ENCODE results near the gene DUSP10. TPM values are rescaled to one million over a fixed set of nuclear protein-coding genes. Genes with fewer than 3 reads are reported as not detected.

Gene DUSP10
- total and polyA plus RNA-seq, 2 of the 13 experiments (the other 11 are each of a cell fraction or from before 2014, with no cell fraction given): 2.1 to 4.4 TPM

DNA sequence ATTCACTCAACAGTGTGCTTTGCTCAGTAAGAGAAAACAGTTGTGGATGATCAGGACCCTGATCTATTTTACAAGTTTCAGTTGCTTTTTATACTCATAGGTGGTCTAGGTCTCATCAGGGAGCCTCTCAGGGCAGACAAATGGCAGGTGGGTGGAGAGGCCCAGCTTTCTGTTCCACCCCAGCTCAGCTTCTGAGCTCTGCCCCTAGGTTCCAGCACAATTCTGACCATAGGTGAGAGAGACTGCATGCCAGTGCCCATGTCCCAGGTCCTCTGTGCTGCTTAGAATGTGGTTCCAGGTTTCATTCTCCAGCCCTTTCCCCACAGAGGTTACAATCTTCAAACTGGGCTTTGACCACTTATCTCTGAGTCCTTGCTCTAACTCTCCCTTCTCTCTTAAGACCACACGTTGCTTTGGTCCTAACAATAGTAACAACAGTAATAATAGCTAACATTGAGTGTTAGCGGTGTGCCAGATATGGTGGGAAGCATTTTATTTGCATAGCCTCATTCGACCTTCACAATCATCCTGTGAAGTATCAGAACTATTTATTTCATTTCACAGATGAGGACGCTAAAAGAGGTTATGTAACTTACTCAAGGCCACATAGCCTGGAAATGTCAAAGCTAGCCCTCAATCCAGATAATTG is 19.6 kb upstream of the DUSP10 start:
- ATAC-seq (no peak), FAIRE-seq (no peak), DNase-seq (ENCODE audit: low spot score) (no peak)
- no peak overlapping the region for H2AFZ ChIP-seq (ENCODE audit: low read length)
- no peaks in the 10 kb centered on the region for H3K36me3 ChIP-seq (replicated peaks in 1 of 2; ENCODE audit: control insufficient read depth in 1 of 2, insufficient read depth in 2 of 2, low read length in 2 of 2)
- in situ Hi-C loops (cut with HindIII; ENCODE audit: extremely low pct_ligation_motif_present, low pct_unique_long_range_greater_than_20kb) (no loop called here), intact Hi-C loops (cut with micrococcal nuclease; ENCODE audit: unreplicated experiment) (no loop called here)
- no TSS peak for BruUV-seq (replicated peaks)
- H3K27ac ChIP-seq (ENCODE audit: extremely low read length, insufficient read depth, low read length): no peak overlapping the region
- POLR2A ChIA-PET: no interaction called here
- no peak overlapping the region for H3K4me3 ChIP-seq (replicated peaks in 1 of 3; ENCODE audit: insufficient read depth in 1 of 3, low read depth in 2 of 3, low read length in 3 of 3)
- CTCF ChIA-PET (ENCODE audit: low intra/inter-chr PET ratio, low total read pairs): no interaction called here
- H3K9ac ChIP-seq (ENCODE audit: insufficient read depth, low read depth, low read length): no peak overlapping the region
- H3K79me2 ChIP-seq (ENCODE audit: insufficient read depth, low read length): no peaks in the 10 kb centered on the region
- H4K20me1 ChIP-seq (ENCODE audit: insufficient read depth, low read length): no peaks in the 10 kb centered on the region
- no peak overlapping the region for H3K4me2 ChIP-seq (ENCODE audit: low read depth, low read length)
- no peaks in the 10 kb centered on the region for H3K4me1 ChIP-seq (ENCODE audit: insufficient read depth, low read length)
- WGBS (ENCODE audit: low lambda C conversion rate): 11% methylated on average over 4 of the region's 4 CpGs
- no peaks in the 10 kb centered on the region for H3K27me3 ChIP-seq (ENCODE audit: control insufficient read depth in 1 of 2, insufficient read depth in 2 of 2, low read length in 2 of 2)
- no peaks in the 10 kb centered on the region for H3K9me3 ChIP-seq (ENCODE audit: low read length)
- TF ChIP-seq ZNF430 (CRISPR knock-in tag; IDR thresholded peaks at IDR 0.05): no peak
- TF ChIP-seq, protein P1, sequence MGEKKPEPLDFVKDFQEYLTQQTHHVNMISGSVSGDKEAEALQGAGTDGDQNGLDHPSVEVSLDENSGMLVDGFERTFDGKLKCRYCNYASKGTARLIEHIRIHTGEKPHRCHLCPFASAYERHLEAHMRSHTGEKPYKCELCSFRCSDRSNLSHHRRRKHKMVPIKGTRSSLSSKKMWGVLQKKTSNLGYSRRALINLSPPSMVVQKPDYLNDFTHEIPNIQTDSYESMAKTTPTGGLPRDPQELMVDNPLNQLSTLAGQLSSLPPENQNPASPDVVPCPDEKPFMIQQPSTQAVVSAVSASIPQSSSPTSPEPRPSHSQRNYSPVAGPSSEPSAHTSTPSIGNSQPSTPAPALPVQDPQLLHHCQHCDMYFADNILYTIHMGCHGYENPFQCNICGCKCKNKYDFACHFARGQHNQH (CRISPR knock-in tag; IDR thresholded peaks at IDR 0.05): no peak
- TF ChIP-seq, protein P2, sequence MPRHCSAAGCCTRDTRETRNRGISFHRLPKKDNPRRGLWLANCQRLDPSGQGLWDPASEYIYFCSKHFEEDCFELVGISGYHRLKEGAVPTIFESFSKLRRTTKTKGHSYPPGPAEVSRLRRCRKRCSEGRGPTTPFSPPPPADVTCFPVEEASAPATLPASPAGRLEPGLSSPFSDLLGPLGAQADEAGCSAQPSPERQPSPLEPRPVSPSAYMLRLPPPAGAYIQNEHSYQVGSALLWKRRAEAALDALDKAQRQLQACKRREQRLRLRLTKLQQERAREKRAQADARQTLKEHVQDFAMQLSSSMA (CRISPR knock-in tag; IDR thresholded peaks at IDR 0.05): no peak
- no peak for TF ChIP-seq WIZ (CRISPR knock-in tag; IDR thresholded peaks at IDR 0.05)
- no peak for TF ChIP-seq ZNF296 (CRISPR knock-in tag; conservative IDR thresholded peaks at IDR 0.05)
- no peak for TF ChIP-seq SMARCC2 (IDR thresholded peaks at IDR 0.05)
- no peak for TF ChIP-seq RBFOX2 (IDR thresholded peaks at IDR 0.05; ENCODE audit: low read depth, low read length)
- no peak for TF ChIP-seq ZNF674 (CRISPR knock-in tag; IDR thresholded peaks at IDR 0.05; ENCODE audit: low read depth)
- no peak for TF ChIP-seq ZBTB38 (CRISPR knock-in tag; IDR thresholded peaks at IDR 0.05)
- TF ChIP-seq, protein P3, sequence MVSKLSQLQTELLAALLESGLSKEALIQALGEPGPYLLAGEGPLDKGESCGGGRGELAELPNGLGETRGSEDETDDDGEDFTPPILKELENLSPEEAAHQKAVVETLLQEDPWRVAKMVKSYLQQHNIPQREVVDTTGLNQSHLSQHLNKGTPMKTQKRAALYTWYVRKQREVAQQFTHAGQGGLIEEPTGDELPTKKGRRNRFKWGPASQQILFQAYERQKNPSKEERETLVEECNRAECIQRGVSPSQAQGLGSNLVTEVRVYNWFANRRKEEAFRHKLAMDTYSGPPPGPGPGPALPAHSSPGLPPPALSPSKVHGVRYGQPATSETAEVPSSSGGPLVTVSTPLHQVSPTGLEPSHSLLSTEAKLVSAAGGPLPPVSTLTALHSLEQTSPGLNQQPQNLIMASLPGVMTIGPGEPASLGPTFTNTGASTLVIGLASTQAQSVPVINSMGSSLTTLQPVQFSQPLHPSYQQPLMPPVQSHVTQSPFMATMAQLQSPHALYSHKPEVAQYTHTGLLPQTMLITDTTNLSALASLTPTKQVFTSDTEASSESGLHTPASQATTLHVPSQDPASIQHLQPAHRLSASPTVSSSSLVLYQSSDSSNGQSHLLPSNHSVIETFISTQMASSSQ (IDR thresholded peaks at IDR 0.05; ENCODE audit: low read depth): no peak
- TF ChIP-seq, protein P3 (CRISPR knock-in tag; IDR thresholded peaks at IDR 0.05; ENCODE audit: borderline replicate concordance): no peak
- no peak for TF ChIP-seq THYN1 (CRISPR knock-in tag; IDR thresholded peaks at IDR 0.05; ENCODE audit: borderline replicate concordance, low read depth)
- TF ChIP-seq FOSL2 (CRISPR knock-in tag; IDR thresholded peaks at IDR 0.05): no peak
- TF ChIP-seq HOXA9 (CRISPR knock-in tag; IDR thresholded peaks at IDR 0.05; ENCODE audit: borderline replicate concordance): no peak
- TF ChIP-seq SIN3A (IDR thresholded peaks at IDR 0.05; ENCODE audit: borderline replicate concordance, low read depth, low read length): no peak
- TF ChIP-seq ZBTB42 (CRISPR knock-in tag; IDR thresholded peaks at IDR 0.05): no peak
- no peak for TF ChIP-seq MEF2D (CRISPR knock-in tag; IDR thresholded peaks at IDR 0.05)
- TF ChIP-seq YEATS2 (CRISPR knock-in tag; IDR thresholded peaks at IDR 0.05; ENCODE audit: borderline replicate concordance): no peak
- TF ChIP-seq, protein P4, sequence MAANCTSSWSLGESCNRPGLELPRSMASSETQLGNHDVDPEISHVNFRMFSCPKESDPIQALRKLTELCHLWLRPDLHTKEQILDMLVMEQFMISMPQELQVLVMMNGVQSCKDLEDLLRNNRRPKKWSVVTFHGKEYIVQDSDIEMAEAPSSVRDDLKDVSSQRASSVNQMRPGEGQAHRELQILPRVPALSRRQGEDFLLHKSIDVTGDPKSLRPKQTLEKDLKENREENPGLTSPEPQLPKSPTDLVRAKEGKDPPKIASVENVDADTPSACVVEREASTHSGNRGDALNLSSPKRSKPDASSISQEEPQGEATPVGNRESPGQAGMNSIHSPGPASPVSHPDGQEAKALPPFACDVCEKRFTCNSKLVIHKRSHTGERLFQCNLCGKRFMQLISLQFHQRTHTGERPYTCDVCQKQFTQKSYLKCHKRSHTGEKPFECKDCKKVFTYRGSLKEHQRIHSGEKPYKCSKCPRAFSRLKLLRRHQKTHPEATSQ (CRISPR knock-in tag; IDR thresholded peaks at IDR 0.05; ENCODE audit: borderline replicate concordance): no peak
